Mesenteric fat pad (tissue), 1 donor: Measurements from ENCODE around the gene OVCH1. TPM values are rescaled to one million over a fixed set of nuclear protein-coding genes. Genes with fewer than 3 reads are reported as not detected.
"Not testable (repeated sequence)": the region's sequence is repeated elsewhere in the genome, so short reads cannot be mapped to it uniquely, and the experiment has no call there.

Source experiments
- DNase-seq: peaks from one replicate; pipeline ENCODE4 v3.0.0-alpha.2; 2020; ENCODE audit warnings: low spot score
- total RNA-seq: library from RNA; stranded (reverse); fragmentation: NEBNext Ultra II Directional; extraction: Animal tissue kit (Norgen Biotek cat#: 25700); gene quantifications from one replicate; pipeline ENCODE4 v1.2.1, GENCODE V29; 2021
- donor health status: DM: yes; HTN: yes; CAD: no.

Gene OVCH1
- total RNA-seq, 1 donor from 2014 or later: 0.90 TPM

GRCh38 chr12:29499235-29499634, 1.7 kb upstream of the OVCH1 start:
- DNase-seq: no peak

- no peak for DNase-seq
Observed at GRCh38 chr12:29492891-29493290, 4.6 kb downstream of the OVCH1 start.

GRCh38 chr12:29486972-29487371, 10.5 kb downstream of the OVCH1 start:
- no peak for DNase-seq

GRCh38 chr12:29463198-29463597, 34.3 kb downstream of the OVCH1 start:
- no peak for DNase-seq

- no peak for DNase-seq
Observed at GRCh38 chr12:29460082-29460481, 37.4 kb downstream of the OVCH1 start.

GRCh38 chr12:29455087-29455486, 42.4 kb downstream of the OVCH1 start:
- no peak for DNase-seq

- DNase-seq: no peak
Observed at GRCh38 chr12:29451888-29452287, 45.6 kb downstream of the OVCH1 start.

GRCh38 chr12:29448157-29448556, 49.3 kb downstream of the OVCH1 start:
- DNase-seq: no peak

GRCh38 chr12:29447285-29447975, 50.1 kb downstream of the OVCH1 start:
- DNase-seq: no peak

GRCh38 chr12:29439506-29439905, 58.0 kb downstream of the OVCH1 start:
- DNase-seq: no peak

GRCh38 chr12:29438752-29439408, 58.6 kb downstream of the OVCH1 start:
- DNase-seq: no peak

- no peak for DNase-seq
Observed at GRCh38 chr12:29437575-29437974, 59.9 kb downstream of the OVCH1 start.

GRCh38 chr12:29436815-29437214, 60.7 kb downstream of the OVCH1 start:
- not testable (repeated sequence) for DNase-seq

- DNase-seq: no peak
Observed at GRCh38 chr12:29431513-29431912, 66.0 kb downstream of the OVCH1 start.

- DNase-seq: no peak
Observed at GRCh38 chr12:29430716-29431044, 66.8 kb downstream of the OVCH1 start.

GRCh38 chr12:29429999-29430715, 67.3 kb downstream of the OVCH1 start:
- DNase-seq: no peak

- no peak for DNase-seq
Observed at GRCh38 chr12:29428633-29429032, 68.9 kb downstream of the OVCH1 start.

GRCh38 chr12:29427964-29428363, 69.5 kb downstream of the OVCH1 start:
- no peak for DNase-seq

- DNase-seq: no peak
Observed at GRCh38 chr12:29426498-29426897, 71.0 kb downstream of the OVCH1 start.

- no peak for DNase-seq
Observed at GRCh38 chr12:29425722-29426121, 71.8 kb downstream of the OVCH1 start.

GRCh38 chr12:29416748-29417147, 80.7 kb downstream of the OVCH1 start:
- DNase-seq: no peak

- DNase-seq: no peak
Observed at GRCh38 chr12:29415111-29415510, 82.4 kb downstream of the OVCH1 start.

GRCh38 chr12:29414368-29414767, 83.1 kb downstream of the OVCH1 start:
- DNase-seq: no peak
